ENCODE data around the gene COL15A1.

COL15A1 gene

GRCh38 chr9:99113414-99114048, 169.8 kb downstream of the COL15A1 start:
- Histone ChIP-seq H3K36me3 (ENCODE audit: insufficient read depth, low read length) (peaks cover 2% of the 10 kb centered on the region), H3K4me3 (ENCODE audit: low read length) (no peak overlapping the region), H3K4me1 (ENCODE audit: insufficient read depth, low read length) (peaks cover 10% of the 10 kb centered on the region), H2AFZ (ENCODE audit: low read depth, low read length) (no peak overlapping the region), H3K27me3 (ENCODE audit: insufficient read depth, low read length) (no peaks in the 10 kb centered on the region), H3K9me3 (ENCODE audit: low read length) (no peaks in the 10 kb centered on the region)

GRCh38 chr9:99114049-99114440, 170.3 kb downstream of the COL15A1 start:
- H2AFZ ChIP-seq (ENCODE audit: low read depth, low read length): no peak overlapping the region
- no peaks in the 10 kb centered on the region for H3K27me3 ChIP-seq (ENCODE audit: insufficient read depth, low read length)
- H3K4me3 ChIP-seq (ENCODE audit: low read length): no peak overlapping the region
- no peaks in the 10 kb centered on the region for H3K9me3 ChIP-seq (ENCODE audit: low read length)
- H3K36me3 ChIP-seq (ENCODE audit: insufficient read depth, low read length): peaks cover 2% of the 10 kb centered on the region
- peaks cover 10% of the 10 kb centered on the region for H3K4me1 ChIP-seq (ENCODE audit: insufficient read depth, low read length)

GRCh38 chr9:99114846-99115500, 171.3 kb downstream of the COL15A1 start:
- Histone ChIP-seq H2AFZ (ENCODE audit: low read depth, low read length) (no peak overlapping the region), H3K36me3 (ENCODE audit: insufficient read depth, low read length) (peaks cover 2% of the 10 kb centered on the region), H3K9me3 (ENCODE audit: low read length) (no peaks in the 10 kb centered on the region), H3K4me1 (ENCODE audit: insufficient read depth, low read length) (peaks cover 10% of the 10 kb centered on the region), H3K27me3 (ENCODE audit: insufficient read depth, low read length) (no peaks in the 10 kb centered on the region), H3K4me3 (ENCODE audit: low read length) (no peak overlapping the region)

GRCh38 chr9:99116003-99116411, 172.3 kb downstream of the COL15A1 start:
- no peaks in the 10 kb centered on the region for H3K9me3 ChIP-seq (ENCODE audit: low read length)
- no peak overlapping the region for H2AFZ ChIP-seq (ENCODE audit: low read depth, low read length)
- no peak overlapping the region for H3K4me3 ChIP-seq (ENCODE audit: low read length)
- peaks cover 10% of the 10 kb centered on the region for H3K4me1 ChIP-seq (ENCODE audit: insufficient read depth, low read length)
- H3K27me3 ChIP-seq (ENCODE audit: insufficient read depth, low read length): no peaks in the 10 kb centered on the region
- no peaks in the 10 kb centered on the region for H3K36me3 ChIP-seq (ENCODE audit: insufficient read depth, low read length)

GRCh38 chr9:99118782-99119466, 175.2 kb downstream of the COL15A1 start:
- Histone ChIP-seq H3K27me3 (ENCODE audit: insufficient read depth, low read length) (no peaks in the 10 kb centered on the region), H3K36me3 (ENCODE audit: insufficient read depth, low read length) (no peaks in the 10 kb centered on the region), H3K9me3 (ENCODE audit: low read length) (no peaks in the 10 kb centered on the region), H3K4me3 (ENCODE audit: low read length) (no peak overlapping the region), H2AFZ (ENCODE audit: low read depth, low read length) (no peak overlapping the region), H3K4me1 (ENCODE audit: insufficient read depth, low read length) (peaks cover 10% of the 10 kb centered on the region)

- H3K36me3 ChIP-seq (ENCODE audit: insufficient read depth, low read length): no peaks in the 10 kb centered on the region
- peaks cover 7% of the 10 kb centered on the region for H3K4me1 ChIP-seq (ENCODE audit: insufficient read depth, low read length)
- H3K9me3 ChIP-seq (ENCODE audit: low read length): no peaks in the 10 kb centered on the region
- H3K27me3 ChIP-seq (ENCODE audit: insufficient read depth, low read length): no peaks in the 10 kb centered on the region
- H2AFZ ChIP-seq (ENCODE audit: low read depth, low read length): no peak overlapping the region
- no peak overlapping the region for H3K4me3 ChIP-seq (ENCODE audit: low read length)
Measured at GRCh38 chr9:99119976-99120655, 176.4 kb downstream of the COL15A1 start.
